Fibroblast of skin of left quadriceps (primary cell): ENCODE measurements around the gene HPCAL1.
A peak's percentile ranks its signal among the peaks of the same experiment; 100 is the strongest.
"Not testable (repeated sequence)": the region's sequence is repeated elsewhere in the genome, so short reads cannot be mapped to it uniquely, and the experiment has no call there.

ENCODE experiments used
- DNase-seq, 2 experiments: peaks; one replicate each; pipeline ENCODE4 v3.0.0-alpha.2; 2013; ENCODE audit warnings: low read depth in 2 of 2

HPCAL1 gene

GRCh38 chr2:10442469-10443126 lies 139.9 kb downstream of the HPCAL1 start:
- DNase-seq, result not testable (repeated sequence)

GRCh38 chr2:10444463-10444862 lies 141.8 kb downstream of the HPCAL1 start:
- no peak for DNase-seq

- DNase-seq, result no peak
These were observed 143.9 kb downstream of the HPCAL1 start for GRCh38 chr2:10446631-10447030.

GRCh38 chr2:10447300-10447894 lies 144.7 kb downstream of the HPCAL1 start:
- DNase-seq, result no peak

GRCh38 chr2:10447895-10448575 lies 145.3 kb downstream of the HPCAL1 start, which contains the start of gene ODC1:
ODC1 (minus strand) TSS chr2:10448327; CDS start chr2:10445032, 3,295 bp downstream.
- DNase-seq, result peak; percentile 86 to 87

GRCh38 chr2:10448576-10449485 lies 146.1 kb downstream of the HPCAL1 start:
- no peak for DNase-seq

GRCh38 chr2:10449486-10449831 lies 146.8 kb downstream of the HPCAL1 start:
- DNase-seq, result no peak

GRCh38 chr2:10449838-10450691 lies 147.4 kb downstream of the HPCAL1 start:
- DNase-seq, result no peak

GRCh38 chr2:10451819-10452218 lies 149.1 kb downstream of the HPCAL1 start:
- DNase-seq, result no peak

GRCh38 chr2:10452312-10452711 lies 149.6 kb downstream of the HPCAL1 start:
- DNase-seq, result peak in 1 of 2 experiments; percentile 9

GRCh38 chr2:10452956-10453904 lies 150.5 kb downstream of the HPCAL1 start:
- DNase-seq, result no peak

GRCh38 chr2:10453905-10454298 lies 151.2 kb downstream of the HPCAL1 start:
- no peak for DNase-seq

GRCh38 chr2:10454505-10454904 lies 151.8 kb downstream of the HPCAL1 start:
- DNase-seq, result no peak

GRCh38 chr2:10457195-10457594 lies 154.5 kb downstream of the HPCAL1 start:
- DNase-seq, result not testable (repeated sequence)

GRCh38 chr2:10457846-10458598 lies 155.3 kb downstream of the HPCAL1 start:
- no peak for DNase-seq

- DNase-seq, result no peak
These were observed 157.7 kb downstream of the HPCAL1 start for GRCh38 chr2:10460366-10460796.

GRCh38 chr2:10462178-10463083 lies 159.7 kb downstream of the HPCAL1 start:
- no peak for DNase-seq

GRCh38 chr2:10465910-10466309 lies 163.2 kb downstream of the HPCAL1 start:
- DNase-seq, result no peak
